WTC11 (cell line): ENCODE results near the gene VIPR2.

Experiments
- CTCF ChIP-seq: fragments of 200-600 bp; IDR thresholded peaks from 2 replicates; pipeline ENCODE4 v1.8.0; 2022; ENCODE audit warnings: antibody characterized with exemption
- FOXK1 ChIP-seq: sonication (generic); formaldehyde crosslinking; IDR thresholded peaks from 2 replicates; pipeline ENCODE4 v1.8.0; 2022; ENCODE audit warnings: mild to moderate bottlenecking, moderate library complexity, missing genetic modification reagents
- JUN ChIP-seq: sonication (generic); formaldehyde crosslinking; IDR thresholded peaks from 2 replicates; pipeline ENCODE4 v1.8.0; 2023; ENCODE audit warnings: mild to moderate bottlenecking, missing genetic modification reagents
- MAX ChIP-seq: sonication (generic); formaldehyde crosslinking; IDR thresholded peaks from 2 replicates; pipeline ENCODE4 v1.8.0; 2022; ENCODE audit warnings: mild to moderate bottlenecking, missing genetic modification reagents
- ZNF317 ChIP-seq: sonication (generic); formaldehyde crosslinking; IDR thresholded peaks from 2 replicates; pipeline ENCODE4 v1.8.1; 2023; ENCODE audit warnings: low read depth, mild to moderate bottlenecking, moderate library complexity, missing genetic modification reagents, borderline replicate concordance

- no peak for TF ChIP-seq FOXK1 (CRISPR knock-in tag)
- no peak for TF ChIP-seq CTCF
- TF ChIP-seq ZNF317 (CRISPR knock-in tag), result no peak
- no peak for TF ChIP-seq JUN (CRISPR knock-in tag)
- TF ChIP-seq MAX (CRISPR knock-in tag), result no peak
Measured at GRCh38 chr7:159007996-159008389, 136.7 kb downstream of the VIPR2 start.
